ENCODE data around the gene LACTB. TPM values are rescaled to one million over a fixed set of nuclear protein-coding genes. Genes with fewer than 3 reads are reported as not detected.
A peak's percentile ranks its signal among the peaks of the same experiment; 100 is the strongest.

LACTB gene
- total and polyA plus RNA-seq, 2 experiments from 2014 or later = 13.3 to 14.0 TPM

DNA sequence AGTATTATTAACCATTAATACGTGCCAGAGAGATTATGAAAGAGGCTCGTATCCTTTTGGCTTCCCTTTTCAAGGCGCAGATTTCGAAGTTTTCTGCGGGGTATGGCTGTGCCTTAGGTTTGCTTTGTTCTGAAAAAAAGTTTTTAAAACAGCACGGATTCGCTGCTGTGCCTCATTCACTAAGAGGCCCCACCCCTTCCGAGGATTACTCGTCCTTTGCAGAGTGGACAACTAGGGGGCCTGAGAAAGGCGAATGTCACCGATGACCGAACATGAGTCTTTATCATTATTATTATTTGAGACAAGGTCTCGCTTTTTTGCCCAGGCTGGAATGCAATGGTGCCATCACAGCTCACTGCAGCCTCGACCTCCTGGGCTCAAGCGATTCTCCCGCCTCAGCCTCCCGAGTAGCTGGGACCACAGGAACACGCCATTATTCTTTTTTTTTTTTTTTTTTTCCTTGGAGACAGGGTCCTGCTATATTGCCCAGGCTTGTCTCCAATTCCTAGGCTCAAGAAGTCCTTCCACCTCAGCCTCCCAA is 36.3 kb downstream of the LACTB start:
- Histone ChIP-seq H3K27ac (peak overlapping the region; percentile 87), H3K27me3 (no peaks in the 10 kb centered on the region), H3K4me3 (peak overlapping the region; percentile 76), H3K9me3 (ENCODE audit: low read depth) (no peaks in the 10 kb centered on the region), H3K4me1 (ENCODE audit: low read depth) (no peaks in the 10 kb centered on the region), H3K36me3 (peaks cover 13% of the 10 kb centered on the region)
- TF ChIP-seq, protein P1, sequence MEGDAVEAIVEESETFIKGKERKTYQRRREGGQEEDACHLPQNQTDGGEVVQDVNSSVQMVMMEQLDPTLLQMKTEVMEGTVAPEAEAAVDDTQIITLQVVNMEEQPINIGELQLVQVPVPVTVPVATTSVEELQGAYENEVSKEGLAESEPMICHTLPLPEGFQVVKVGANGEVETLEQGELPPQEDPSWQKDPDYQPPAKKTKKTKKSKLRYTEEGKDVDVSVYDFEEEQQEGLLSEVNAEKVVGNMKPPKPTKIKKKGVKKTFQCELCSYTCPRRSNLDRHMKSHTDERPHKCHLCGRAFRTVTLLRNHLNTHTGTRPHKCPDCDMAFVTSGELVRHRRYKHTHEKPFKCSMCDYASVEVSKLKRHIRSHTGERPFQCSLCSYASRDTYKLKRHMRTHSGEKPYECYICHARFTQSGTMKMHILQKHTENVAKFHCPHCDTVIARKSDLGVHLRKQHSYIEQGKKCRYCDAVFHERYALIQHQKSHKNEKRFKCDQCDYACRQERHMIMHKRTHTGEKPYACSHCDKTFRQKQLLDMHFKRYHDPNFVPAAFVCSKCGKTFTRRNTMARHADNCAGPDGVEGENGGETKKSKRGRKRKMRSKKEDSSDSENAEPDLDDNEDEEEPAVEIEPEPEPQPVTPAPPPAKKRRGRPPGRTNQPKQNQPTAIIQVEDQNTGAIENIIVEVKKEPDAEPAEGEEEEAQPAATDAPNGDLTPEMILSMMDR (IDR thresholded peaks at IDR 0.05; ENCODE audit: low read depth, low read length) = peak; percentile 21
- peak; percentile 77 to 84 for DNase-seq (ENCODE audit: low read depth in 1 of 2, low spot score in 1 of 2)

- no peaks in the 10 kb centered on the region for H3K9me3 ChIP-seq (ENCODE audit: low read depth)
- TF ChIP-seq, protein P1 (IDR thresholded peaks at IDR 0.05; ENCODE audit: low read depth, low read length) = no peak
- no peak overlapping the region for H3K4me3 ChIP-seq
- no peak for DNase-seq (ENCODE audit: low read depth in 1 of 2, low spot score in 1 of 2)
- no peaks in the 10 kb centered on the region for H3K27me3 ChIP-seq
- no peaks in the 10 kb centered on the region for H3K36me3 ChIP-seq
- H3K4me1 ChIP-seq (ENCODE audit: low read depth) = no peaks in the 10 kb centered on the region
- H3K27ac ChIP-seq = no peak overlapping the region
Measured at GRCh38 chr15:63160638-63161037, 39.0 kb downstream of the LACTB start.

DNA sequence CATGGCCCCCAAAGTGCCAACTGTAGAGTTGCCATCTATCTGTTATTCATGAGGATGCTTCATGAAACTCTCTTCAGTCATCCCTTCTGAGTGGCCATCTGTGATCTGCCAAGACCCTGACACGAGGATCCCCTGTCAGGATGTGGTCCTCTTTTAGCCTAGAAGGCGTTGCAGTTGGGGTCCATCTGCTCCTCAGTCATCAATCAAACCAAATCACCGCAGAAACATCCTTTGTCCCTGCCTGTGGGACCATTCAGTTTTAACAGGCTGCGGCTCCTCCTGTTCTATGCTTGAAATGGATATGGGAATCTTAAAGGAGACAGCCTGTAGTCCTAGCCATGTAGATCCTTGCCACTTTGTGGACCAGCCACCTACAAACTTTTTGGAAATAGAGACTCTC is 41.6 kb downstream of the LACTB start:
- H3K36me3 ChIP-seq = no peaks in the 10 kb centered on the region
- no peaks in the 10 kb centered on the region for H3K27me3 ChIP-seq
- H3K9me3 ChIP-seq (ENCODE audit: low read depth) = no peaks in the 10 kb centered on the region
- DNase-seq (ENCODE audit: low read depth in 1 of 2, low spot score in 1 of 2) = no peak
- no peaks in the 10 kb centered on the region for H3K4me1 ChIP-seq (ENCODE audit: low read depth)
- TF ChIP-seq, protein P1 (IDR thresholded peaks at IDR 0.05; ENCODE audit: low read depth, low read length) = no peak
- H3K27ac ChIP-seq = no peak overlapping the region
- no peak overlapping the region for H3K4me3 ChIP-seq

- no peaks in the 10 kb centered on the region for H3K36me3 ChIP-seq
- H3K27ac ChIP-seq = no peak overlapping the region
- no peaks in the 10 kb centered on the region for H3K27me3 ChIP-seq
- no peak for DNase-seq (ENCODE audit: low read depth in 1 of 2, low spot score in 1 of 2)
- TF ChIP-seq, protein P1 (IDR thresholded peaks at IDR 0.05; ENCODE audit: low read depth, low read length) = no peak
- H3K4me3 ChIP-seq = no peak overlapping the region
- no peaks in the 10 kb centered on the region for H3K4me1 ChIP-seq (ENCODE audit: low read depth)
- no peaks in the 10 kb centered on the region for H3K9me3 ChIP-seq (ENCODE audit: low read depth)
Measured at GRCh38 chr15:63165166-63165859, 43.7 kb downstream of the LACTB start.

- no peak overlapping the region for H3K27ac ChIP-seq
- no peaks in the 10 kb centered on the region for H3K4me1 ChIP-seq (ENCODE audit: low read depth)
- H3K27me3 ChIP-seq = no peaks in the 10 kb centered on the region
- H3K36me3 ChIP-seq = no peaks in the 10 kb centered on the region
- TF ChIP-seq, protein P1 (IDR thresholded peaks at IDR 0.05; ENCODE audit: low read depth, low read length) = no peak
- no peak overlapping the region for H3K4me3 ChIP-seq
- H3K9me3 ChIP-seq (ENCODE audit: low read depth) = no peaks in the 10 kb centered on the region
- peak in 1 of 2 donors; percentile 45 for DNase-seq (ENCODE audit: low read depth in 1 of 2, low spot score in 1 of 2)
Measured at GRCh38 chr15:63166219-63166618, 44.6 kb downstream of the LACTB start.
